GM19324 (cell line): Measurements from ENCODE around the gene DPH3.

Experiments
- ATAC-seq: cut with Tn5 transposase; IDR thresholded peaks from one replicate; pipeline ENCODE4 v1.9.1; 2021; ENCODE audit warnings: mild to moderate bottlenecking, moderate library complexity; ENCODE audit not compliant: unreplicated experiment, low FRiP score

Gene DPH3

GRCh38 chr3:16294844-16295243, 30.1 kb upstream of the DPH3 start:
- ATAC-seq = no peak

- ATAC-seq = no peak
Observed at GRCh38 chr3:16290827-16291196, 26.1 kb upstream of the DPH3 start.

- no peak for ATAC-seq
Observed at GRCh38 chr3:16290007-16290826, 25.5 kb upstream of the DPH3 start.

- ATAC-seq = no peak
Observed at GRCh38 chr3:16289144-16289889, 24.6 kb upstream of the DPH3 start.

GRCh38 chr3:16288664-16289063, 23.9 kb upstream of the DPH3 start:
- ATAC-seq = no peak

- no peak for ATAC-seq
Observed at GRCh38 chr3:16286751-16287543, 22.2 kb upstream of the DPH3 start.

GRCh38 chr3:16286161-16286560, 21.4 kb upstream of the DPH3 start:
- no peak for ATAC-seq

GRCh38 chr3:16284633-16285032, 19.9 kb upstream of the DPH3 start:
- no peak for ATAC-seq

- no peak for ATAC-seq
Observed at GRCh38 chr3:16280671-16281070, 15.9 kb upstream of the DPH3 start.

GRCh38 chr3:16279010-16279801, 14.5 kb upstream of the DPH3 start:
- no peak for ATAC-seq

- ATAC-seq = no peak
Observed at GRCh38 chr3:16277471-16277870, 12.7 kb upstream of the DPH3 start.

- ATAC-seq = no peak
Observed at GRCh38 chr3:16273867-16274266, 9.1 kb upstream of the DPH3 start.

GRCh38 chr3:16272588-16272987, 7.8 kb upstream of the DPH3 start:
- ATAC-seq = no peak

- ATAC-seq = no peak
Observed at GRCh38 chr3:16270855-16271254, 6.1 kb upstream of the DPH3 start.

- no peak for ATAC-seq
Observed at GRCh38 chr3:16266714-16267113, 2.0 kb upstream of the DPH3 start.

GRCh38 chr3:16265455-16265786, 678 bp upstream of the DPH3 start:
- no peak for ATAC-seq

GRCh38 chr3:16264174-16264707, 502 bp downstream of the DPH3 start:
- no peak for ATAC-seq

GRCh38 chr3:16262174-16262573, 2.6 kb downstream of the DPH3 start:
- ATAC-seq = no peak

GRCh38 chr3:16260046-16260445, 4.7 kb downstream of the DPH3 start:
- ATAC-seq = no peak

- no peak for ATAC-seq
Observed at GRCh38 chr3:16258866-16259265, 5.9 kb downstream of the DPH3 start.
